ENCODE results near the gene NPLOC4. TPM values are rescaled to one million over a fixed set of nuclear protein-coding genes. Genes with fewer than 3 reads are reported as not detected.

Gene NPLOC4
- total and polyA plus RNA-seq, 9 donors = 24.4 to 84.8 (median 56.3) TPM

- H3K9me3 ChIP-seq = no peaks in the 10 kb centered on the region
- H3K27ac ChIP-seq = peak overlapping the region in 1 of 2 donors; percentile 27
- no peaks in the 10 kb centered on the region for H3K27me3 ChIP-seq
- no peaks in the 10 kb centered on the region for H3K36me3 ChIP-seq
- peak in 2 of 5 donors; percentile 45 to 67 for DNase-seq
- peaks cover 18% of the 10 kb centered on the region for H3K4me1 ChIP-seq (ENCODE audit: insufficient read depth)
- TF ChIP-seq EP300 (IDR thresholded peaks at IDR 0.05) (no peak), POLR2A (IDR thresholded peaks at IDR 0.05) (no peak)
- peak overlapping the region; percentile 47 for H3K4me3 ChIP-seq
- 0 to 2% (median 2%) methylated on average over 11 to 47 of the region's 47 CpGs for WGBS, 3 donors
- intact Hi-C loops (cut with DNase I) = no loop called here
Measured at GRCh38 chr17:81518785-81519283, 118.1 kb downstream of the NPLOC4 start.

GRCh38 chr17:81518113-81518784 lies 118.7 kb downstream of the NPLOC4 start:
- WGBS, 3 donors = 12 to 21% (median 17%) methylated on average over 24 of the region's 24 CpGs
- Histone ChIP-seq H3K36me3 (no peaks in the 10 kb centered on the region), H3K4me1 (ENCODE audit: insufficient read depth) (peaks cover 18% of the 10 kb centered on the region), H3K4me3 (peak overlapping the region; percentile 47), H3K27ac (peak overlapping the region in 1 of 2 donors; percentile 27), H3K27me3 (no peaks in the 10 kb centered on the region), H3K9me3 (no peaks in the 10 kb centered on the region)
- DNase-seq = peak in 1 of 5 donors; percentile 59
- intact Hi-C loops (cut with DNase I) = no loop called here
- TF ChIP-seq CTCF (IDR thresholded peaks at IDR 0.05) (no peak), POLR2A (IDR thresholded peaks at IDR 0.05) (no peak), EP300 (IDR thresholded peaks at IDR 0.05) (no peak)

- no peaks in the 10 kb centered on the region for H3K9me3 ChIP-seq
- no peaks in the 10 kb centered on the region for H3K27me3 ChIP-seq
- peak in 1 of 5 donors; percentile 45 for DNase-seq
- peak overlapping the region in 1 of 2 donors; percentile 27 for H3K27ac ChIP-seq
- H3K36me3 ChIP-seq = no peaks in the 10 kb centered on the region
- intact Hi-C loops (cut with DNase I) = no loop called here
- H3K4me1 ChIP-seq (ENCODE audit: insufficient read depth) = peaks cover 18% of the 10 kb centered on the region
- TF ChIP-seq POLR2A (IDR thresholded peaks at IDR 0.05) (no peak), CTCF (IDR thresholded peaks at IDR 0.05) (no peak), EP300 (IDR thresholded peaks at IDR 0.05) (no peak)
- H3K4me3 ChIP-seq = peak overlapping the region; percentile 93
- WGBS, 3 donors = 34 to 53% (median 51%) methylated on average over 23 to 24 of the region's 24 CpGs
Measured at GRCh38 chr17:81517339-81518112, 119.4 kb downstream of the NPLOC4 start.

GRCh38 chr17:81517009-81517338 lies 119.9 kb downstream of the NPLOC4 start:
- Histone ChIP-seq H3K27ac (no peak overlapping the region), H3K4me3 (peak overlapping the region; percentile 93), H3K36me3 (no peaks in the 10 kb centered on the region), H3K9me3 (no peaks in the 10 kb centered on the region), H3K27me3 (no peaks in the 10 kb centered on the region), H3K4me1 (ENCODE audit: insufficient read depth) (peaks cover 18% of the 10 kb centered on the region)
- DNase-seq = no peak
- intact Hi-C loops (cut with DNase I) = no loop called here
- 72 to 79% (median 78%) methylated on average over 9 of the region's 9 CpGs for WGBS, 3 donors
- TF ChIP-seq CTCF (IDR thresholded peaks at IDR 0.05) (no peak), POLR2A (IDR thresholded peaks at IDR 0.05) (no peak), EP300 (IDR thresholded peaks at IDR 0.05) (no peak)
